HT-29 (cell line): Measurements from ENCODE around the gene TMC4. TPM values are rescaled to one million over a fixed set of nuclear protein-coding genes. Genes with fewer than 3 reads are reported as not detected.

ENCODE experiments used
- DNase-seq: peaks from one replicate; pipeline ENCODE4 v3.0.0-alpha.2; 2015; ENCODE audit warnings: low spot score
- total RNA-seq: library from RNA; depleted of rRNA; stranded (reverse); fragments of >200 nt; shearing (Covaris generic); gene quantifications from 2 replicates; pipeline ENCODE4 v1.2.3, GENCODE V29; 2014

Gene TMC4
- total RNA-seq, 1 experiment from 2014 or later: 45.3 TPM

GRCh38 chr19:54154603-54155345 is 18.2 kb downstream of the TMC4 start:
- DNase-seq: no peak

GRCh38 chr19:54153731-54154326 is 19.1 kb downstream of the TMC4 start:
- DNase-seq: no peak

- DNase-seq: no peak
Measured at GRCh38 chr19:54152878-54153524, 20.0 kb downstream of the TMC4 start.

GRCh38 chr19:54152267-54152666 is 20.7 kb downstream of the TMC4 start:
- DNase-seq: no peak

GRCh38 chr19:54151362-54152035 is 21.5 kb downstream of the TMC4 start:
- DNase-seq: no peak

- no peak for DNase-seq
Measured at GRCh38 chr19:54149021-54149812, 23.7 kb downstream of the TMC4 start.

GRCh38 chr19:54148158-54148557 is 24.8 kb downstream of the TMC4 start:
- no peak for DNase-seq

GRCh38 chr19:54147676-54148075 is 25.3 kb downstream of the TMC4 start:
- DNase-seq: no peak

- DNase-seq: no peak
Measured at GRCh38 chr19:54145541-54146158, 27.3 kb downstream of the TMC4 start.

- no peak for DNase-seq
Measured at GRCh38 chr19:54142166-54142780, 30.7 kb downstream of the TMC4 start.

GRCh38 chr19:54141356-54141755 is 31.6 kb downstream of the TMC4 start:
- DNase-seq: no peak

GRCh38 chr19:54138489-54139256 is 34.3 kb downstream of the TMC4 start:
- no peak for DNase-seq

GRCh38 chr19:54137699-54138488 is 35.1 kb downstream of the TMC4 start, which contains the start of gene CNOT3:
TSS of gene CNOT3 (plus strand) at chr19:54137762. CDS start at chr19:54142979, 5,217 bp downstream.
- DNase-seq: no peak

- DNase-seq: peak; percentile 100
Measured at GRCh38 chr19:54136864-54137698, 35.9 kb downstream of the TMC4 start.

GRCh38 chr19:54136086-54136863 is 36.7 kb downstream of the TMC4 start:
- no peak for DNase-seq

GRCh38 chr19:54133957-54134590 is 38.9 kb downstream of the TMC4 start:
- no peak for DNase-seq
